HG02973 (cell line): ENCODE data around the gene DOK5.
"Not testable (repeated sequence)": the region's sequence is repeated elsewhere in the genome, so short reads cannot be mapped to it uniquely, and the experiment has no call there.

Source experiments
- ATAC-seq: cut with Tn5 transposase; IDR thresholded peaks from one replicate; pipeline ENCODE4 v1.9.1; 2021; ENCODE audit warnings: moderate library complexity; ENCODE audit not compliant: unreplicated experiment

Gene DOK5

DNA sequence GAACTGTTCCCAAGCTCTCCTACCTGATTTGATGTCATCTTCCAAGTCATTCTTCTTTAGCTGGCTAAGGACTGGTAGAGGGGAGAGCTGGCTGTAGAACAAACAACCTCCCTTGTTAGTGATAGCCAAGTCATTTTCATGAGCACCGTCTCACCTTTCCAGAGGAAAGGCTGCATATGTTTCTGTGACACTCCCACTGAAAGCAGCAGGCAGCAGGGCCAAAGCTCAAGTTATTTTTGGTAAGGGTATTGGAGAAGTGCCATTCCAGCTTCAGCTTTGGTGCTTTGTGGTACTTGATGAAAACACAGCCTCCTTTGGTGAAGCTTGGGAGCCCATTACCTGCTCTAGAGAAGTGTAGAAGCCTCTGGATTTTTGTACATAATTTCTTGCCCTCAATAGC, 5.4 kb upstream of the DOK5 start:
- no peak for ATAC-seq

DNA sequence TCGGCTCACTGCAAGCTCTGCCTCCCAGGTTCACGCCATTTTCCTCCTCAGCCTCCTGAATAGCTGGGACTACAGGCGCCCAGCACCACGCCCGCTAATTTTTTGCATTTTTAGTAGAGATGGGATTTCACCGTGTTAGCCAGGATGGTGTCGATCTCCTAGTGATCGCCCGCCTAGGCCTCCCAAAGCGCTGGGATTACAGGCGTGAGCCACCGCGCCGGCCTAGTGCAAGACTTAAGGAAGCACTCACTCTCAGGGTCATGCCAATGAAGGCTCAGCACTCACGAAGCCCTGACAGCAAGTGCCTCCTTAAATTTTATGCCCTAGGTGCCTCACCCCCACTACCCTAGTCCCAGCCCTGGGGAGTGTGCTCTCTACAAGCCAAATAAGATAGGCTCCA, 4.7 kb upstream of the DOK5 start:
- no peak for ATAC-seq

DNA sequence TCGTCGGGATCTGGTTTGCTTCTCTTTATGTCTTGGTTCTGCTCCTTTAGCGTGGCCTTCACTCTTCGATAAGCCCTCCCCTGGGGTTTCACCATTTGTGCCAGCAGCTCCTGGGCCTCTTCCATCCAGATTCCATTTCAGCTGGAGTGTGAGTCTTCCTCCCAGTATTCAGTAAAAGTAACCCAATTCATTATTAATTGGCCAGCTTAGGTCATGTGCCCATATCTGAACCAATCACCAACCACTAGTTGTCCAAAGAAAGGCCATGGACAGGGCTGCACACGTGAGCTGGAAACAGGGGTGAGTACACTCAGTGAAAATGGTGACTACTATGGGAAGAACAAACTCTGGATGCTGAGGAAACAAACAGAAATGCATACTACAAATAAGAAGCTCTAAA, 2.8 kb upstream of the DOK5 start:
- no peak for ATAC-seq

DNA sequence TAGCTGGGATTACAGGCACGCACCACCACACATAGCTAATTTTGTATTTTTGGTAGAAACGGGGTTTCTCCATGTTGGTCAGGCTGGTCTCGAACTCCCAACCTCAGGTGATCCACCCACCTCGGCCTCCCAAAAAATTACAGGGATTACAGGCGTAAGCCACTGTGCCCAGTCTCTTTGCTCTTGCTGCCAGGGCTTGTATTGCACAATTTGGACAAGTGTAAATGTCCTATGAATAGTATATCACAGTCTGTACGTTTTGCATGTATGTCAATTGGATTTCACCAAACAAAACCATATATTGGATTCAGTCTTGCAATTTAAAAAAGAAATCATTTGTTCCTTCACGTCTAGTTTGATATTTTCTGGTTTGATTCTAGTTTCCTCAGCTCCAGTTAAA, 2.1 kb upstream of the DOK5 start:
- ATAC-seq = no peak

DNA sequence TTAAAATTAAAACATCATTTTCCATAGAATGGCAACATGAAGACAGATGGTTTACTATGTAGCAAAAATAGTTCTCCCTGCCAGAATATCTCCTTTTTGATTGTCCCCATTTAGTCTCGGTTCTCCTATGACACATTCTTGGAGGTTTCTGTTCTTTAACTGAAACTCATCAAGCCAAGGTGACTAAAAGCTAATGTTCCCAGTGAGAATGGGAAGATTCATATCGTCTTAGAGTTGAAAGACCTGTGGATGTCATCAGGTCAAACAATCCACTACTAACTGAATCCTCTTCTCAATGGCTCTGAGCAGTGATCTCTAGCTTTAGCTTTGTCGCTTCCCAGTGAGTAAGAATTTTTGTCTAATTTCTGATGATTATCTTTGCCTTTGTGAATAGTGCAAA, 1.3 kb upstream of the DOK5 start:
- no peak for ATAC-seq

DNA sequence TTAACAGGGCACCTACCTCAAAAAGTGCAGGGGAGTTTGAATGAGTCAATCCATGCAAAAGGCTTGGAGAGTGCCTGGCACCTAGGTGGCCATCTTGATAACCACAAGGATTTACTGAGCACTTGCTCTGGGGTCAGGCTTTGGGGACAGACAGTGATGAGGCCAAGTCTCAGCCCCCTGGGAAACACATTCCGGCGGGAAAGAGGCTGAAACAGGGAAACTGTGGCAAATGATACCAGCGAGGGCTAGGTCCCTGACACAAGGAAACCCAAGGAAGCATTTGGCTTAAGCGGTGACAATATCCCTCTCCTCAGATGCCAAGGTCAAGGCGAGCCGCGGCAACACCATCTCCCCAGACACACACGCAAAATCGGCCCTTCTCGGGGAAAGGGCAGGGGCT, 527 bp upstream of the DOK5 start:
- ATAC-seq = no peak

DNA sequence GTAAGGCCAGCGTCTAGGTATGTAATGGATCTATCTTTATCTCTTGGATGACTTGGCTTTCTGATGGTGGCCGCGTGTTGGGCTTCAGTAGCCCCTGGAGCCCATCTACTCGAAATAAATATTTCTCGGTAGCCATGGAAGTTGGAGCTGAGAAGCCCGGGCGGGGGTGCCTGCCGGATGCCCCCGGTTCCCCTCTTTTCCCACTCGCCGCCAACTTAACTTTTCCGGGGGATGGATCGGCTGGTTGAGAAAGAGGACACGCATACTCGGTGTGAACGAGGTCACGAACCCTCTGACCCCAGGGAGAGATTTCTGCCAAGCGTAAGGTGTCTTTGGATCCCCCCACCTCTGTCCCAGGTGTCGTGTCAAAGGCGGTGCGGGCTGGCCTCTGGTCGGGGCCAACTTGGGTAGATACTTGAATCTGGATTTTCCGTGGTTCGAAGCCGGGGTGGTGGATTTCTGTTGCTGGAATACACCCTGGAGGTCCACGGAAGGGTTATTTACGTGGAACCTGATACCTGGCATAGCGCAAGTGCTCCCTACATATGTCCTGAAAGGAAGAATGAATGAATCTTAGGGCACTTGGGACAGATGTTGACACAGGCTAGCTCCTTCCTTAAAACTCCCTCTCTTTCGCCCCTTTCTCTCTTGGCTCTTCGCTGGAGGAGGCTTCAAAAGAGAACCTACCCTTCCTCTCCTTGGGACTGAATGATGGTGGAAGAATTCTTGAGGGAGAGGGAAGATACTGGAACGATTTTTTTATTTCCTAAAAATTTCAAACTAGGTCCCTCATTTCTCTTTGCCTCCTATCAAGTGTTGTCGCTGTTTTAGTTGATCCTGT, 996 bp downstream of the DOK5 start:
- ATAC-seq = no peak

DNA sequence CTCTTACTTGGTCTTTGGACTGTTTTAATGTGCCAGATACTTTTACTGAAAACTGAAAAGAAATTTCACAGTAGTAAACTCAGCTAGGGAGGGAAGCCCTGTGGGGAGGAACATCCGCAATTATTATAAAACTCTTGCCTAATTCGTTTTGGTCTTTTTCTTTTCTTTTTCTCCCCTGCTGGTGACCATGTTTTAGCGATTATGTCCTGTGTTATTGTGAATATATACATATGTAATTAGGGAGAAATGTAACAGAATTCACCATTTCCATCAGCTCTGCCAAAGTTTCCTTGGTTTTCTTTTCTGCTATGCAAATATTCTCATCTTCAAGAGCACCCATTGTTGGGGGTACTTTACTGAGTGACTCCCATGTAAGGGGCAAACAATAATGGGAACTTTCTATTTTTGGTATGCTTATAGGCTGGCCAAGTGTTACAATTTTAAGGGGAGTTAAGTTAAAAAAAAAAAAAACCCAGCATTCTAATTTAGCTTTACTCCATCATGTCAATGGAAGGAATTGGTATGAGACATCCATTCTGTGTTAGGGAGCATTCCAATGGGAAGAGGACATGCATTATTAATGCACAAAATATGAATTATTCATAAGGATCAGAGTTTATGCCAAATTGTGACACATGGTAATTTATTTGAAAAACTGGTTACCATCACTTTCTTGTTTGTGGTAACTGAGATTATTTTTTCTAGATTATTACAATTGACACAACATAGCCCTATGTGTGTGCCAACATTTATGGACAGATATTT, 2.0 kb downstream of the DOK5 start:
- ATAC-seq = no peak

DNA sequence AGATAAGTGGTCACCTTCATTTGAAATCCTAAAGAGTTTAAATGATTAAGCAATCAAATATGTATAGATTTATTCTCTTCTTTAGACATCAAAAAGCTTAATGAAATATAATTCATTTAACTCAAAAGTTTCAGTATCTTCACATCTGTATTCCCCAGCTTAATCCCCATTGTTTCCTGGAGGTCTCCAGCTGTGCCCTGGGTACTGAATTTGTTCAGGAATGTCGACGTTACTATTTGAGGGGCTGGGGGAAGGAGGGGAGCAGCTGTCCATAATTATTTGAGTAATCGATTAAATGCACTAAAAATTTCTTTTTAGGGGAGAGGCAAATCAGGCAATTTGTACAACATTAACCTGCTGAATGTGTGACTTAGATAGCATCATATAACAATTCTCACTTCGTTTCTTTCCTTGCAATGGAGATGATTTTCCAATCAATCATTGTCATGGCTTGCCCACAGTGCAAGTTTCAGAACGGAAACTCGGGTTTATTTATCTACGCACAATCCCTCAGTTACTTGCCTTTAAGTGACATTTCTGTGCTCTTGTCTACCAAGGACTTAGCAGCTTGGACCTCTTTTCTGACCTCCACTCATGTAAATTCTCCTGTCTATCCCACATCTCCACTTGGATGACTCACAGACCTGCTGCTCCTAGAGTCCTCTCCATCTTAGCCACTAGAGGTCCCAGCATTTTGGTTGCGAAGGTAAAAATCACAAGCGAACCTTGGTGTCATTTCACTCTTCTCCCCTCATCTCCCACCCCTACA, 3.9 kb downstream of the DOK5 start:
- peak; percentile 48 for ATAC-seq

DNA sequence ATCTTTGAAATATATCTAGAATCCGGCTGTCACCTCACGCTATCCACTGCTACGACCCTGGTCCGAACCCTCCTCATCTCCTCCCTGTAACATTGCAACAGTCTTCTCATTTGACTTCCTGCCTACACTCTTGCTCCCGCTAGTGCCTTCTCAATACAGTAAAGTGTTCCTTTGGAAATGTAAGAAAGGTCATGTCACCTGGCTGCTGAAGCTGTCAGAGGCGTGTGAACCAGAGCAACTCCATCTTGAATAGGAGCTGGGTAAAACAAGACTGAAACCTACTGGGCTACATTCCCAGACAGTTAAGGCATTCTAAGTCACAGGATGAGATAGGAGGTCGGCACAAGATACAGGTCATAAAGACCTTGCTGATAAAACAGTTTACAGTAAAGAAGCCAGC, 4.5 kb downstream of the DOK5 start:
- ATAC-seq = not testable (repeated sequence)

DNA sequence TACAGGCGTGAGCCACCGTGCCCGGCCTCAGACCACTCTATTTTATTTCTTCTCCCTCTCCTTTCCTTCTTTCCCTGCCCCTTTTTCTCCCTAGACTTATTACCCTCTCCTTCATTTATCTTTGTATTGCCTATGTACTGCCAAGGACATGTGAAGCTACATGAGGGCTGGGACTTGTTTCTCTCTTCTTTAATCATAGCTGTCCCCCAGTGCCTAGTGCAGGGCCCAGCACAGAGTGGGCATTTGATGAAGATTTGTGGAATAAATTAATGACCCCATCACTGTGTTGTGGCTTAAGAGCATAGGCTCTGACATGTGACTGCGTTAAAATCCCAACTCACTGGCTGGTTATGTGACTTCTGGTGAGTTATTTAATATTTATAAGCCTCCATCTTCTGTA, 6.0 kb downstream of the DOK5 start:
- no peak for ATAC-seq

DNA sequence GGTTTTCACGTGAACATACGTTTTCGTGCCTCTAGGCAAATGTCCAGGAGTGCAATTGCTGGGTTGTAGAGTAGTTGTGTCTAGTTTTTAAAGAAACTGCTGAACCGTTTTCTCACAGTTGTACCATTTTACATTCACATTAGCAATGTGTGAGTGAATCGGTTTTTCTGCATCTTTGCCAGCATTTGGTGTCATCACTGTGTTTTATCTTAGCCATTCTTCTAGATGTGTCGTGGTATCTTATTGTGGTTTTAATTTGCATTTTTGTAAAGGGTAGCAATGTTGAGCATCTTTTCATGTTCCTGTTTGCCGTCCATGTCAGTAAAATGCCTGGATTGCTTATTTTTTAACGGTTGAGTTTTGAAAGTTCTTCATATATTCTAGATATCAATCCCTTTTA, 10.2 kb downstream of the DOK5 start:
- ATAC-seq = no peak

DNA sequence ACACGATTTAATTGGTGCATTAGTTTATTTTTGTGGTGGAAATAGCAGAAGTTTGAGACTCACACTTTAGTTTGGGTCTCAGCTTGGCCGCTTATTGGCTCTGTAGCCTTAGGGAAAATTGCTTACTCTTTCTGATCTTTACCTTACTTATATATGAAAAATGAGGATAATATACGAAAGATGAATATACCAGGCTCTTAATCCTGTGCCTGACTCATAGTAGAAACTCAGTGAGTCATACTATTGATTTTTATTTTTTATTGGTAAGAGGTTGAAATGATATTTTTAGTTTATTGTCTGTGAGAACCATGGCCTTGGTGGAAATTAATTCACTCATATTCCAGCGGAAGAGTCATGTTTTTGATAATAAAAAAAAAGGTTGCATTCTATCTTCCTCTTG, 11.2 kb downstream of the DOK5 start:
- ATAC-seq = no peak

DNA sequence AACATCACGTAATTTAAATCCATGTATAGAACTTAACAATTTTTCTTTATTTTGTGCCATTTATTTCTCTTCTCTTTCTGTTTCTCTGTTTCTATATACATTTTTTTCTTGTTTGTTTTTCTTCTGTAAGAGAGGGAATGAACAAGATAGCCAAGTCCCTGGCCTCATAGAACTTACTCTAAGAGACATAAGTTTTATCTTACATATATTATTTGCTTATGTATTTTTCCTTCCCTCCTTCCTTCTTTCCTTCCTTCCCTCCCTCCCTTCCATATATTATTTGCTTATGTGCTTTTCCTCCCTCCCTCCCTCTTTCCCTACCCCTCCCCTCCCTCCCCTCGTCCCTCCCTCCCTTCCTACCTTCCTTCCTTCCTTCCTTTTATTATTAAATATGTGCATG, 13.0 kb downstream of the DOK5 start:
- no peak for ATAC-seq

DNA sequence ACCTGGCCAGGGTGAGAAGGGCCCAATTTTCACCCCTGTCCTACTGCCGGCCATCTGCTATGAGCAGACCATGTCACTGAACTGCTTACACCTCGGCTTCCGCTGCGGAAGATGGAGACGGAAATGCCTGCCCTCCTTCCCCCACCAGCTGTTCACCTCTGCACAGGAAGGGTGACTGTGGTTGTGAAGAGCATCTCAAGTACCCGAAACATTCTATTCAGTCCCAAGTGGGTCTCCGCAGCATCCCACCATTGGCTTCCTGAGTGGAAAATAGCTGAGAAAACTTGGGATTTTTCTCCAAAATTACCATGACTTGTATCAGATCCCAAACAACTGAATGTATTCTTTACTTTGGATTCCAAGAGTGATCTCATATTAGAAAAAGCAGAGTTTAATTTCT, 16.1 kb downstream of the DOK5 start:
- no peak for ATAC-seq

DNA sequence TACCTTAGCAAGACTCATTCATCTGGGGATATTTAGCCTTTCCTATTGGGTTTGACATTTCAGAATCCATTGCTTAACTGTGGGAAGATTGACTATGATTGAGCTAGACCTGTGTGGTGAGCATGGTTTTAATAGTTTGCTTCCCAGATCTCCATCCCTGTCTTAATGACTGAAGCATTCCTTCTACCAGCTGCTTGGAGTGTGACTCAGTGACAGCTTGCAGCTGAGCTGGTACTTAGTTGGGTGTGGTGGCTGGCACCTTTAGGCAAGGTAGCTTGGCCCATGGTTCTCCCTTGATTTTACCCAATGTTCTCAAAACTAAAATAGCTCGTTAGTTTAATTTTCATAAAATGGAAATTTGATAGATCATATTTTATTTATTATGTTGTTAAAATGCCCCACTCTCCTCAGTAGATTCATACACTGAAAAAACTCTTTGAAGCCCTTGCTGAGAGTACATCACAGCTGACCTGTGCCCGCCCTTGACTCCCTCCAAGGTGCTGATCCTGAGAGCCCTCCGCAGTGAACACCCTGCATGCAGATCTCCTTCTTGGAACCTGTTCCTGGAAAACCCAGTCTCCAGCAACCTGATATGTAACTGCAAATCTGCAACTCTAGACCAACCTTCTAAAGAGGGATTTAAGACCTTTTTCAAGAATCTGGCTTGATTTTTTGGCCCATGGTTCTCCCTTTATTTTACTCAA, 19.1 kb downstream of the DOK5 start:
- ATAC-seq = no peak

DNA sequence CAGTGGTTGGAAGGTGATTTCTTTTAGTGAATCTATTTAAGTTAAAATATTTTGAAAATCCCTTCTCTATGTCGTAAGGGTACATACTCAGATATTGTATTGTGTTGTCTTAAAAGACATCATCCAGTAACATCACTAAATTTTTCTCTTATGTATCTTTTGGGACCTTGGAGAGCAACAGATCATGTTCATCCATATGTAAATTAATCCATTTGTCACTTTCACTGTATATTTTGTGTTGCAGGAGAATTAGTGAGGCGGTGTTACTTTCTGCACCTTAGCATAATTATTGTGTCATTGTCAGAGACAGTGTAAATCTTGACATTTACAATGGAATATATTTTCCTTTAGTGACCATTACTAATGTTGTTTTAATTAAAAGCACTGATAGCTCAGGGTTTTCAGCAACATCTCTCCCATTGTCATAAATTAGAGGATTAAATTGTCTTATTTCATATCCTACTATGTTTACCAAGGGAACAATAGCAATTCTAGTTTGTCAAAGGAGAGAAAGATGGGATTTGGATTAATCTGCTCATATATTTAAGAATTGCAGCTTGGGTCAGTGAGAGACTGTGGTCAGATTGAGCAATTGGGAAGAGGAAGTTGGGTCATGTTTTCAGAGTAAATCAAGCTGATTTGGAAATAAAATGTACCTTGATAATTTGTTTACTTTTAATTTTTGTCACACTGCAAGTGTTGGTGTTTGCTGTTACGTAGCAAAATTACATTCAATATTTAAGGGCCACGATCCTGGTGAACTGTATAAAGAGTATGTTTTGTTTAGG, 22.7 kb downstream of the DOK5 start:
- no peak for ATAC-seq

DNA sequence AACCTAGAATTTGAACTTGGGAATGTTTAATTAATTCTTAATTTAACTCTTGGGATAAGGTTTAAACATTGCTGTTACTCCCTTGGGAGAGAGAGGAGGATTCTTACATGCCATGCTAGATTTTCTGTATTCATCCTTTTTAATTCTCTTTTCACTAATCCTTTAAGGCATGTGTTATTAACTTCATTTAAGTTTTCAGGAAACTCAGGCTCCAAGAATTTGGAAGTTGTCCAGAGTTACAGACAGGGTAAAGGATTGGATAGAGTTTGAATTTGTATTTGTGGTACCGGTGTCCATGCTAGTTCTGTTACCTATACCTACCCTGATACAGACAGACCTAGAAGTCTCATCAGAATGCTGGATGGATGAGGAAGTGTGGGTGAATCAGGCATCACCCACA, 23.7 kb downstream of the DOK5 start:
- no peak for ATAC-seq

DNA sequence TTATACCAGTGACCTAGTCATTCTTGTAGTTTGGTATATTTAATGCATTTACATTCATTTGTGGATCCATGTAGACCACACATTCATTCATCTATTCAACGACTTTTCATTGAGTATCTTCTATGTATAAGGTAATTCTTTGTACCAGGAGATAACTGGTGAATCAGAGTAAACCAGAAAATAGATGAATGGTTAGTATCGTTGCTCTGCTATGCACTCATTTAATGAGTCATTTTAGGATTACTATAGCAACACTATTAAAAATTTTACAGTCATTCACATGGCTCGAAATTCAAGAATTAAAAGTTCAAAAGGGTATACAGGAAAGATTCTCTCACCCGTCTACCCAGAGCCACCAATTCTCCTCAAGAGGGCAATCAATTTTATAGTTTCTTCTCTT, 26.8 kb downstream of the DOK5 start:
- no peak for ATAC-seq

DNA sequence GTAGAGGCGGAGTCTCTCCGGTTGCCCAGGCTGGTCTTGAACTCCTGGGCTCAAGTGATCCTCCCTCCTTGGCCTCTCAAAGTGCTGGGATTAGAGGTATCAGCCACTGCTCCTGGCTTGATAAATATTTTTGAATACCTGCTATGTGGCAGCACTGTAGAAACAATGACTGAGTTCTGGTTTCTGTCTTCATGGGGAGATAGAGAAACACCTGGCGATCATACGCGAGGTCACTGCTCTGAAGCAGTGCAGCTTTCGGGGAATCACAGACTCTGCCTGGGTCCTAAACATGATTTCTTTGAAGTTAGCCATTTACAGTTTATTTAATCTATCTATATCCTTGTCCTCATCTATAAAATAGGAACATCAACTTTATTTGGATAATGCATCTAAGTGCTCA, 31.2 kb downstream of the DOK5 start:
- ATAC-seq = no peak
